PC-9 (cell line): Measurements from ENCODE around the gene KRTAP20-4. TPM values are rescaled to one million over a fixed set of nuclear protein-coding genes. Genes with fewer than 3 reads are reported as not detected.

ENCODE experiments used
- Bru-seq: library from RNA; stranded (reverse); fragments of 400-500 nt; gene quantifications from one replicate; lab custom pipeline; 2021; lab: Mats Ljungman, UMichigan
- BruChase-seq, 2 experiments: library from RNA; stranded (reverse); fragments of 400-500 nt; gene quantifications; one replicate each; lab custom pipeline; 2021; lab: Mats Ljungman, UMichigan
- BruUV-seq: library from RNA; stranded (reverse); fragments of 400-500 nt; replicated peaks from 2 replicates; lab custom pipeline; 2021; lab: Mats Ljungman, UMichigan
- CTCF ChIA-PET: fragments of 300-600 bp; sonication (Branson Sonifier 250); formaldehyde crosslinking; loops from one replicate; lab custom pipeline; 2022; ENCODE audit warnings: antibody characterized with exemption; lab: Charles Lee
- POLR2A ChIA-PET: fragments of 300-600 bp; sonication (Branson Sonifier 250); formaldehyde crosslinking; loops from one replicate; lab custom pipeline; 2022; ENCODE audit warnings: antibody characterized with exemption; ENCODE audit not compliant: unreplicated experiment; lab: Charles Lee
- DNase-seq, 2 experiments: peaks; one replicate each; pipeline versions ENCODE4 v3.0.0 to v3.0.0-alpha.2; 2015 to 2022; ENCODE audit warnings: mixed read lengths in 1 of 2
- H2AFZ ChIP-seq: fragments of 200-600 bp; sonication (generic); 2 replicates; pipeline ENCODE4 v1.8.1; 2017; ENCODE audit warnings: antibody characterized with exemption
- H3F3A ChIP-seq: fragments of 200-600 bp; sonication (generic); 2 replicates; pipeline ENCODE4 v1.8.1; 2017; ENCODE audit warnings: antibody characterized with exemption, mild to moderate bottlenecking, low read depth; ENCODE audit not compliant: insufficient read depth
- H3K27ac ChIP-seq: fragments of 200-600 bp; sonication (generic); 2 replicates; pipeline ENCODE4 v1.6.1; 2016; ENCODE audit warnings: mixed run types
- H3K27me3 ChIP-seq: fragments of 200-600 bp; sonication (generic); 2 replicates; pipeline ENCODE4 v1.6.1; 2016; ENCODE audit warnings: low read depth, mixed run types; ENCODE audit not compliant: insufficient read depth
- H3K36me3 ChIP-seq: fragments of 200-600 bp; sonication (generic); 2 replicates; pipeline ENCODE4 v1.6.1; 2016; ENCODE audit warnings: low read depth, mixed run types
- H3K4me1 ChIP-seq: fragments of 200-600 bp; sonication (generic); replicated peaks from 2 replicates; pipeline ENCODE4 v1.6.1; 2016; ENCODE audit warnings: mixed run types; ENCODE audit not compliant: insufficient read depth
- H3K4me2 ChIP-seq: fragments of 200-600 bp; sonication (generic); 2 replicates; pipeline ENCODE4 v1.6.1; 2017; ENCODE audit warnings: mixed run types
- H3K4me3 ChIP-seq: fragments of 200-600 bp; sonication (generic); 2 replicates; pipeline ENCODE4 v1.6.1; 2016; ENCODE audit warnings: mixed run types
- H3K79me2 ChIP-seq: fragments of 200-600 bp; sonication (generic); 2 replicates; pipeline ENCODE4 v1.6.1; 2017; ENCODE audit warnings: low read depth, mixed run types
- H3K9me2 ChIP-seq: fragments of 200-600 bp; sonication (generic); 2 replicates; pipeline ENCODE4 v1.8.1; 2017; ENCODE audit warnings: mild to moderate bottlenecking; ENCODE audit not compliant: insufficient read depth
- H3K9me3 ChIP-seq: fragments of 200-600 bp; sonication (generic); 2 replicates; pipeline ENCODE4 v1.8.1; 2016; ENCODE audit warnings: low read depth; ENCODE audit not compliant: insufficient read depth
- H4K20me1 ChIP-seq: fragments of 200-600 bp; sonication (generic); 2 replicates; pipeline ENCODE4 v1.8.1; 2017; ENCODE audit not compliant: insufficient read depth
- EZH2 ChIP-seq: fragments of 200-600 bp; sonication (generic); IDR thresholded peaks from 2 replicates; pipeline ENCODE4 v1.8.0; 2017; ENCODE audit warnings: antibody characterized with exemption, low read depth
- intact Hi-C: fragments of 100-400 bp; cut with micrococcal nuclease; formaldehyde crosslinking; loops from one replicate; pipeline ENCODE4 v1.10.0; 2022; ENCODE audit not compliant: unreplicated experiment
- long read RNA-seq: library from polyadenylated mRNA; stranded (forward); transcript quantifications from one replicate; pipeline ENCODE4 v2.0.0, GENCODE V29; 2022
- total RNA-seq: library from RNA; stranded (reverse); gene quantifications from 2 replicates; pipeline ENCODE4 v1.2.3, GENCODE V29; 2021
- TF ChIP-seq, protein P1 (sequence below): fragments of 200-600 bp; sonication (generic); conservative IDR thresholded peaks from 2 replicates; pipeline ENCODE4 v1.6.1; 2017; ENCODE audit warnings: mixed run types, antibody characterized with exemption, mild to moderate bottlenecking, moderate library complexity

The KRTAP20-4 gene
- total RNA-seq, result not detected in 2 replicates
- not detected for Bru-seq, nascent RNA
- not detected for BruChase-seq, experiment 1, labeled RNA remaining after a 2-hour chase
- not detected for BruChase-seq, experiment 2, labeled RNA remaining after a 6-hour chase
- long read RNA-seq, result 0 reads

GRCh38 chr21:30620522-30620921 is at the start of gene KRTAP20-4:
TSS of gene KRTAP20-4 (plus strand) at chr21:30620627.
- Histone ChIP-seq H3K36me3 (no peaks in the 10 kb centered on the region), H3F3A (no peaks in the 10 kb centered on the region), H3K9me2 (no peaks in the 10 kb centered on the region), H3K4me2 (no peak within 1 kb of the TSS), H2AFZ (0 out of 2 replicates have a peak within 1 kb of the TSS, but pooled peaks have one; percentile 52), H3K9me3 (no peaks in the 10 kb centered on the region), H3K79me2 (no peaks in the 10 kb centered on the region), H3K4me1 (no peaks in the 10 kb centered on the region), H3K27ac (no peak within 1 kb of the TSS), H3K4me3 (no peak within 1 kb of the TSS), H4K20me1 (no peaks in the 10 kb centered on the region), H3K27me3 (no peaks in the 10 kb centered on the region)
- TF ChIP-seq EZH2, result no peak
- TF ChIP-seq, protein P1, sequence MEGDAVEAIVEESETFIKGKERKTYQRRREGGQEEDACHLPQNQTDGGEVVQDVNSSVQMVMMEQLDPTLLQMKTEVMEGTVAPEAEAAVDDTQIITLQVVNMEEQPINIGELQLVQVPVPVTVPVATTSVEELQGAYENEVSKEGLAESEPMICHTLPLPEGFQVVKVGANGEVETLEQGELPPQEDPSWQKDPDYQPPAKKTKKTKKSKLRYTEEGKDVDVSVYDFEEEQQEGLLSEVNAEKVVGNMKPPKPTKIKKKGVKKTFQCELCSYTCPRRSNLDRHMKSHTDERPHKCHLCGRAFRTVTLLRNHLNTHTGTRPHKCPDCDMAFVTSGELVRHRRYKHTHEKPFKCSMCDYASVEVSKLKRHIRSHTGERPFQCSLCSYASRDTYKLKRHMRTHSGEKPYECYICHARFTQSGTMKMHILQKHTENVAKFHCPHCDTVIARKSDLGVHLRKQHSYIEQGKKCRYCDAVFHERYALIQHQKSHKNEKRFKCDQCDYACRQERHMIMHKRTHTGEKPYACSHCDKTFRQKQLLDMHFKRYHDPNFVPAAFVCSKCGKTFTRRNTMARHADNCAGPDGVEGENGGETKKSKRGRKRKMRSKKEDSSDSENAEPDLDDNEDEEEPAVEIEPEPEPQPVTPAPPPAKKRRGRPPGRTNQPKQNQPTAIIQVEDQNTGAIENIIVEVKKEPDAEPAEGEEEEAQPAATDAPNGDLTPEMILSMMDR, result no peak
- BruUV-seq, result no TSS peak
- ChIA-PET CTCF (no interaction called here), POLR2A (no interaction called here)
- intact Hi-C loops, result no loop called here
- no peak for DNase-seq

- H3K4me2 ChIP-seq, result no peak overlapping the region
- H4K20me1 ChIP-seq, result no peaks in the 10 kb centered on the region
- no TSS peak for BruUV-seq
- H3F3A ChIP-seq, result no peaks in the 10 kb centered on the region
- no peaks in the 10 kb centered on the region for H3K4me1 ChIP-seq
- H3K27ac ChIP-seq, result no peak overlapping the region
- intact Hi-C loops, result no loop called here
- H3K9me3 ChIP-seq, result no peaks in the 10 kb centered on the region
- DNase-seq, result no peak
- H3K79me2 ChIP-seq, result no peaks in the 10 kb centered on the region
- H3K36me3 ChIP-seq, result no peaks in the 10 kb centered on the region
- H3K27me3 ChIP-seq, result no peaks in the 10 kb centered on the region
- no peak overlapping the region for H3K4me3 ChIP-seq
- TF ChIP-seq EZH2, result no peak
- TF ChIP-seq, protein P1, result no peak
- no peak overlapping the region for H2AFZ ChIP-seq
- ChIA-PET POLR2A (no interaction called here), CTCF (no interaction called here)
- no peaks in the 10 kb centered on the region for H3K9me2 ChIP-seq
Observed at GRCh38 chr21:30577766-30578165, 42.7 kb upstream of the KRTAP20-4 start.

DNA sequence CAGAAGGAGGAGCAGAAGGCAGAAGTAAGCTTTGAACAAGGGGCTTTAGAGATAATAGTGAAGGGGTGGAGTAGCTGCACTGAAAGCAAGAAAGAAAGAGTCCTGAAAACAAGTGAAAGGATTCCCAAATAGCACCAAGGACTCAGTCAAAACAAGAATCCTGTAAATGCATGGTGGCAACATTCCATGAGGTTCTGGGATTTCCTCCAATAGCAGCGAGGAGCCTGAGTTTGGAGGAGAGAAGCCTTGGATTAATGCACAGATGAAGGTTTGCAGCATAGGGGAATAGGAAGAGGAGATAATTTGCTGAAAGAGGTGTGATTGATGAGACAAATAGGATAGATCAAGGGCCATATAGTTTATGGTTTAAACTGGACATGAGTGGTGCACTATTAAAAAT is 41.1 kb upstream of the KRTAP20-4 start:
- no peaks in the 10 kb centered on the region for H3K4me1 ChIP-seq
- H3K27ac ChIP-seq, result no peak overlapping the region
- H3K4me3 ChIP-seq, result no peak overlapping the region
- H3F3A ChIP-seq, result no peaks in the 10 kb centered on the region
- no peaks in the 10 kb centered on the region for H3K79me2 ChIP-seq
- intact Hi-C loops, result no loop called here
- H3K27me3 ChIP-seq, result no peaks in the 10 kb centered on the region
- BruUV-seq, result no TSS peak
- no peak for DNase-seq
- H3K4me2 ChIP-seq, result no peak overlapping the region
- H3K36me3 ChIP-seq, result no peaks in the 10 kb centered on the region
- ChIA-PET POLR2A (no interaction called here), CTCF (no interaction called here)
- no peaks in the 10 kb centered on the region for H4K20me1 ChIP-seq
- no peaks in the 10 kb centered on the region for H3K9me2 ChIP-seq
- H2AFZ ChIP-seq, result no peak overlapping the region
- TF ChIP-seq EZH2, result no peak
- TF ChIP-seq, protein P1, result no peak
- H3K9me3 ChIP-seq, result no peaks in the 10 kb centered on the region
